Suppressor macrophage (primary cell): ENCODE results near the gene MIDN.

ENCODE experiments used
- DNase-seq, 4 experiments: peaks; one replicate each; pipeline ENCODE4 v3.0.0-alpha.2; 2020 to 2022

The MIDN gene

GRCh38 chr19:1233115-1233667 lies 15.2 kb upstream of the MIDN start:
- DNase-seq = no peak

DNA sequence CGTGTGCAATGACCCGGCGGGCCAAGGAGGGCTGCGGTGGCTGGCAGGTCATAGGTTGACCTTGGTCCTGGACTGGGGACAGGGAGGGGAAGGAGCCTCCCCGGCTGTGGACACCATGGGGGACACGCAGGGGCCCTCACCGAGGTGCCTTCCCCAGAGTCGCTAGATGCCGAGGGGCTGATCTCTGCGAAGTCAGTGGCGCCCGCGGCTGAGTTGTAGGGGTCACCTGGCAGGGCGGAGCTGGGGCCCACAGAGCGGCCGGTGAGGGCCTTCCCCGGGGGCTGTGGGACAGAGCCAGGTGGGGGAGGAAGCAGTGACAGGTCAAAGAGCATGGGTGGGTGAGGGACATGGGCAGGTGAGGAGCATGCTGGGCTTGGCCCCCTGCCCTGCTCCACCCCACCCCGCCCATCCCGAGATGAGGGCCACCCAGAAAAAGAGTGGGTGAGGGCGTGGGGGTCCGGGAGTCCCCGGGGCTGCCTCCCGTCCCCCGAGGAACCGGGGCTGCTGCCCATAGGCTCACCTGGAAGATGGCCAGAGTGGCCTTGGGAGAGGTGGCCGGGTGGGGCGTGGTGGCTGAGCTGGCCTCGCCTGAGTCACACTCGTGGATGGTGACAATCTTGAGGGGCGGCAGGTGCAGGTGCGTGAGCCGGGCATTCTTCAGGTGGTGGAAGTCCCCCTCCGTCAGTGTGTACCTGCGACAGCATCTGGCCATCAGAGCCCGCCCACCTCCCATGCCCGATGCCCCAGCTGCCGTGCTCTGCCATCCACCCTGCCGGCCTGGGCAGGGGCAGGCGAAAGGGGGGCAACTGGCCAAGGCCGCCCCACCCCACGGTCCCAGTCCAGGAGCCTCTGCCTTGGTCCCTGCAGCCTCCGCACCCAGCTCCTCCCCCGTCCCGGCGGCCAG lies 14.1 kb upstream of the MIDN start:
- DNase-seq = no peak

GRCh38 chr19:1234955-1235380 lies 13.4 kb upstream of the MIDN start:
- DNase-seq = no peak

- no peak for DNase-seq
Measured at GRCh38 chr19:1235625-1236538, 12.5 kb upstream of the MIDN start.

DNA sequence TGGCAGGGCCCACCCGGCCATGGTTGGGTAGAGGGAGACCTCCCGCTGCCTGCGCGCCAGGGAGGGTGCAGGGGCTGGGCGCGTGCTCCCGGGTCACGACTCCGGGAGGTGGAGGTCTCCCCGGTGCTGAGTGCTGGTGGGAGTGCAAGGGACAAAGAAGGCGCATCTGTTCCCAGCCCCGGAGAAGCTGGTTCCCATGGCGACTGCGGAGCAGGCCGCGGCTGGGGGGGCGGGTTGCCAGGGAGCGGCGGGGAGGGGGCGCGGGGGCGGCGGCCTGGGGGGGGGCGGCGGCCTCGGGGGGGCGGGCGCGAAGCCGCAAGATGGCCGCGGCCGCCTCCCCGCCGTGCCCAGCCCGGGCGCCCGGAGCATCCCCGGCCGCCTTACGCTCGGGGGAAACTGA lies 11.8 kb upstream of the MIDN start:
- DNase-seq = peak in 1 of 4 experiments; percentile 25

- DNase-seq = peak in 3 of 4 experiments; percentile 33 to 44 (median 42)
Measured at GRCh38 chr19:1237027-1237659, 11.2 kb upstream of the MIDN start.

DNA sequence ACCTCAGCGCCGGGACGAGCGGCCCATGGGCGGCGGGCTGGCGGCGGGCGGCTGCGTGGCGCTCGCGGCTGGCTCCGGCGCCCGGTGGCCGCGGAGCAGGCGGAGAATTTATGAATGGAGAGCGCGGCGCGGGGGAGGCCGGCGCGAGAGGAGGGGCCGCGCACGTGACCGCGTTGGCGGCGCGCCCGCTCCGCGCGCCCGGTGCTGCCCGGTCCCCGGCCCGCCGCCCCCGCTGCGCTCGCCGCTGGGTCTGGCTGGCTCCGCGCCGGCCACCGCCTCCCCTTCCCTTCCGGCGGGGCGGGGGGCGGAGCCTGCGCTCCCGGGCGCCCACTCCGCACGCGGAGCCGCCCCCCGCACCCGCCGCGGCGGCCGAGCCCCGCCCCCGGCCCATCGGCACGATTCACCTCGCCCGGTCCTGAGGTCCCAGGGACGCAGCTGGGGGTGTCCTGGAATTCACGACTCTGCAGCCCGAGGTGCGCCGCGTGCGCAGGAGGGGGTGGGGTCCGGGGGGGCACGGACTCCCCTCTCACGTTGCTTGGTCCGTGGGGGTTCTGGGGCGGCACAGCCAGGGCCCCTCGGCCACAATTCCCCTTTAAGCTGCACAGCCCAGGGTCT lies 10.5 kb upstream of the MIDN start, which contains the start of gene CBARP:
Gene CBARP (minus strand): TSS at position 252 of the 615 bp plus-strand sequence. CDS start 1,905 bp downstream, outside the sequence.
- DNase-seq = peak; percentile 68 to 87 (median 70)

DNA sequence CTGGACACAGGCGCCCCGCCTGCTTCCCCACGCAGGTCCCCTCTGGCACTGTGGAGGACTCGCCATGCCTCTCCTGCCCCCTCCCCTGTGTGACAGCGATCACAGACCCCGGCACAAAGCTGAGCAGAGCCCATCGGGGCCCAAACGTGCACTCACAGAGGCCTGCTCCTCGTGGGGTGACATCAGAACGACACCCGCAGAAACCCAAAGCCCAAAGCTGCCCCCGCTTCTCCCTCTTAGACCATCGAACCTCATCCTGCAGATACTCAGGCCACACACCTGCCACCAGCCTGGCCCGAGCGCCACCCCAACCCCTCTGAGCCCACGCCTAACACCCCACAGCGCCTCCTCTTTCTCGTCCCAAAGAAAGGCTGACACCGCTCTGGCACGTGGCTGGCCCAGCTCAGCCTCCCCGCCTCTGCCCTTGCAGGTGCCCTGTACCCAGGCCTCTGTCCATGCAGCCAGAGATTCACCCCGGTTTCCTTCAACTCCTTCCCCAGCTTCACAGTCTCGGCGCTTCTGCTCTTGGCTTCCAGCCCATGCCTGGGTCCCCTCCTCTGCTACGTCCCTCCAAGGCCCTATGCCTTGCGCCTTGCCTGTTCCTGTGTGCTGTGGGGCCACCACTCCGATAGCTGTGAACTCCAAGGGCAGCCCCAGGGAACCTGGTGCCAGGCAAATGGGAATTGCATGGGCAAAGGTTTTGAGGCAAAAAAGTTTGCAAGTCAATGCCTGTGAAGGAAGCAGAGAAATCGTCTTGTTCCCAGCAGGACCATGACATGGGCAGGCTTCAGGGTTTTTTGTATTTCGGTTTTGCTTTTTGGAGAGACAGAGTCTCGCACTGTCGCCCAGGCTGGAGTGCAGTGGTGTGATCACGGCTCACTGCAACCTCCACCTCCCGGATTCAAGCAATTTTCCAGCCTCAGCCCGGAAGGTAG lies 9.7 kb upstream of the MIDN start:
- DNase-seq = peak in 1 of 4 experiments; percentile 36

DNA sequence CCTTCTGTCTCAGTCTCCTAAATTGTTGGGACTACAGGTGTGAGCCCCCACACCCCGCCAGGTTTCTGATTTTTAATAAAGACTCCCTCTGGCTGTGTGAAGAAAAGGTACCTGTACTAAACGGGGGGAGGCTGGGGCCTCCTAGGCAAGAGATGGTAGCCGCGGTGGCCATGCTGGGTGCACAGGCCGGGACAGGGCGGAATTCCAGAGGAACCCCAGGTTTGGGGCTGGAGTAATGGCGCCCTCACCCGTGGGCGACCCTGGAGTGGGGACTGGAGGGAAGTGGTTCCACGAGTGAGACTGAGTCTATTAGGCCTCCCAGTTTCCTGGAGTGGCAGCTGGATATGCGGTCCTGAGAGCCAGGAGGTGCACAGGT lies 9.0 kb upstream of the MIDN start:
- peak in 1 of 4 experiments; percentile 45 for DNase-seq

GRCh38 chr19:1239796-1240737 lies 8.3 kb upstream of the MIDN start:
- peak; percentile 97 to 99 (median 98) for DNase-seq

GRCh38 chr19:1240925-1241324 lies 7.5 kb upstream of the MIDN start:
- DNase-seq = no peak

DNA sequence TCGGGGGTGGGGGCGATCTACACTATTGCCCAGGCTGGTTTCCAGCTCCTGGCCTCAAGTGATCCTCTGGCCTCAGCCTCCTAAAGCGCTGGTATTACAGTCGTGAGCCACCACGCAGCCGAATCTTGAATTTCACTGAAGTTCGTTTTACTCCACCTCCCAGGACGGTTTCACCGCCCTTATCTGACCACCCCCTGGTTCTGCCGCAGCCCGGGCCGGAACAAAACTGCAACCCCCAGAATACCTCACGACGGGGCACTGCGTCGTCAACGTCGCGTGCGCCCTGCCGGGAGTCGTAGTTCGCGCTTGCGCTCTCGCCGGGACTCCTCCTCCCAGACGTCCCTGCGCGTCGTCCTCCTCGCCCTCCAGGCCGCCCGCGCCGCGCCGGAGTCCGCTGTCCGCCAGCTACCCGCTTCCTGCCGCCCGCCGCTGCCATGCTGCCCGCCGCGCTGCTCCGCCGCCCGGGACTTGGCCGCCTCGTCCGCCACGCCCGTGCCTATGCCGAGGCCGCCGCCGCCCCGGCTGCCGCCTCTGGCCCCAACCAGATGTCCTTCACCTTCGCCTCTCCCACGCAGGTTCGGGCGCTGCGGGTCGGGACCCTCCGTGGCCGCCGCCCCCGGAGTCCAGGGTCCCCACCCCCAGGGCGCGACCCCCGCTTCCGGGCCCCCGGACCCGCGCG lies 6.8 kb upstream of the MIDN start, which contains the start of gene ATP5F1D:
Gene ATP5F1D (plus strand): TSS at position 335 of the 679 bp plus-strand sequence. CDS start 100 bp downstream, at position 435.
- DNase-seq = peak; percentile 97 to 99 (median 98)

DNA sequence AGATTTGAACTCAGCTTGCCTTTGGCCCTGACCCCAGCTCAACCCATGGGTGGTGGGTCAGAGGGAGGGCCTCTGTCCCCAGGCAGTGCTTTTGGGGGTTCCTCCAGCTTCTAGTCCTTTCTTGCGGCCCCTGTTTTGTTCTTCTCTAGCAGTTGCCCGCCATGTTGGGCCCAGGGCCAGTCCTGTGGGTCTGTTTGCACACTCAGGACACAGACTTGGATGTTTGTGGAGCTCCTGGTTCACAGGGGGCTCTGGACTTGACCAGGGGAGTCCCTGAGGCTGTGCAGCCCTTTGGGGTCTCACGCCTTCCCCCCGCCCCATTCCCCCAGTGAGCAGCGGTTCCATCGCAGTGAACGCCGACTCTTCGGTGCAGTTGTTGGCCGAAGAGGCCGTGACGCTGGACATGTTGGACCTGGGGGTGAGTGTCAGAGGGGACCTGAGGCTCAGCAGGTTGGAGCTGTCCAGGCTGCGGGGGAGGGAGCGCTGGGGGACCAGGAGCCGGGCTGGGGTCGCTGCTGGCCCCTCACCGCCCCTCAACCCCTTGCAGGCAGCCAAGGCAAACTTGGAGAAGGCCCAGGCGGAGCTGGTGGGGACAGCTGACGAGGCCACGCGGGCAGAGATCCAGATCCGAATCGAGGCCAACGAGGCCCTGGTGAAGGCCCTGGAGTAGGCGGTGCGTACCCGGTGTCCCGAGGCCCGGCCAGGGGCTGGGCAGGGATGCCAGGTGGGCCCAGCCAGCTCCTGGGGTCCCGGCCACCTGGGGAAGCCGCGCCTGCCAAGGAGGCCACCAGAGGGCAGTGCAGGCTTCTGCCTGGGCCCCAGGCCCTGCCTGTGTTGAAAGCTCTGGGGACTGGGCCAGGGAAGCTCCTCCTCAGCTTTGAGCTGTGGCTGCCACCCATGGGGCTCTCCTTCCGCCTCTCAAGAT lies 4.4 kb upstream of the MIDN start:
- peak; percentile 88 to 93 (median 92) for DNase-seq

- peak; percentile 87 to 93 (median 90) for DNase-seq
Measured at GRCh38 chr19:1244693-1245451, 3.5 kb upstream of the MIDN start.

- no peak for DNase-seq
Measured at GRCh38 chr19:1245494-1246264, 2.7 kb upstream of the MIDN start.
